K562 (cell line): ENCODE measurements around the gene SCAMP1. TPM values are rescaled to one million over a fixed set of nuclear protein-coding genes. Genes with fewer than 3 reads are reported as not detected.

Experiments used
- COPS2 ChIP-seq: fragments of 450-650 bp; conservative IDR thresholded peaks from 2 replicates; pipeline ENCODE4 v1.6.1; 2016; ENCODE audit warnings: mild to moderate bottlenecking, moderate library complexity
- DNMT1 ChIP-seq: fragments of 450-650 bp; IDR thresholded peaks from 2 replicates; pipeline ENCODE4 v1.6.1; 2016; ENCODE audit warnings: antibody characterized with exemption, mild to moderate bottlenecking
- FOXK1 ChIP-seq: sonication (generic); formaldehyde crosslinking; IDR thresholded peaks from 2 replicates; pipeline ENCODE4 v1.8.0; 2022; ENCODE audit warnings: missing genetic modification reagents, mild to moderate bottlenecking, borderline replicate concordance
- NFE2 ChIP-seq: IDR thresholded peaks from 2 replicates; pipeline ENCODE4 v1.6.1; 2014; ENCODE audit warnings: antibody characterized with exemption, low read depth
- PTTG1 ChIP-seq: fragments of 450-650 bp; IDR thresholded peaks from 2 replicates; pipeline ENCODE4 v1.6.1; 2016; ENCODE audit warnings: low read depth, mild to moderate bottlenecking, missing genetic modification characterization, missing compliant biosample characterization
- RAD21 ChIP-seq, 2 experiments: fragments of 250-450 bp in 1 of 2; fragments of 450-650 bp in 1 of 2; sonication (Bioruptor Pico) in 1 of 2; formaldehyde crosslinking in 1 of 2; IDR thresholded peaks in 1 of 2; conservative IDR thresholded peaks in 1 of 2; 2 replicates each; pipeline versions ENCODE4 v1.4.0 to v1.8.0; 2020 to 2022; ENCODE audit warnings: mild to moderate bottlenecking in 2 of 2, moderate library complexity in 1 of 2
- RBFOX2 ChIP-seq: fragments of 200-400 bp; formaldehyde crosslinking; IDR thresholded peaks from 2 replicates; pipeline ENCODE4 v1.6.1; 2017; ENCODE audit warnings: low read depth, mild to moderate bottlenecking, low read length, moderate library complexity
- SRSF9 ChIP-seq: fragments of 200-400 bp; formaldehyde crosslinking; IDR thresholded peaks from 2 replicates; pipeline ENCODE4 v1.6.1; 2017; ENCODE audit warnings: low read depth, low read length, borderline replicate concordance
- THRAP3 ChIP-seq: fragments of 450-650 bp; IDR thresholded peaks from 2 replicates; pipeline ENCODE4 v1.6.1; 2016; ENCODE audit warnings: mild to moderate bottlenecking, inconsistent platforms, borderline replicate concordance
- ZBTB1 ChIP-seq: sonication (generic); formaldehyde crosslinking; IDR thresholded peaks from 2 replicates; pipeline ENCODE4 v1.8.1; 2023; ENCODE audit warnings: missing genetic modification reagents, low read depth, mild to moderate bottlenecking, borderline replicate concordance
- ZFX ChIP-seq: sonication (generic); formaldehyde crosslinking; IDR thresholded peaks from 2 replicates; pipeline ENCODE4 v1.8.0; 2022; ENCODE audit warnings: mild to moderate bottlenecking, missing genetic modification reagents, moderate library complexity
- ZNF589 ChIP-seq: fragments of 200-800 bp; sonication (Bioruptor generic); IDR thresholded peaks from 2 replicates; pipeline ENCODE4 v1.6.1; 2016; ENCODE audit warnings: low read depth, missing genetic modification characterization, missing compliant biosample characterization
- polyA plus RNA-seq, 8 experiments: library from polyadenylated mRNA; depleted of rRNA in 4 of 8; stranded (reverse) in 5 of 8; unstranded in 3 of 8; fragments of >200 nt; fragmentation: Nextera tagmentation in 2 of 8; fragmentation: Illumina TruSeq in 1 of 8; extraction: Ambion mirVana in 2 of 8; extraction: Trizol in 1 of 8; gene quantifications; 2 replicates each; pipeline versions ENCODE4 v1.2.1 to v1.2.3, GENCODE V29; 2011 to 2014; ENCODE audit warnings: inconsistent platforms in 1 of 8, missing spikeins in 1 of 8
- total RNA-seq, 7 experiments: library from RNA; depleted of rRNA in 6 of 7; stranded (reverse); fragments of >200 nt in 6 of 7; fragmentation: Illumina TruSeq in 2 of 7; extraction: Trizol in 2 of 7; gene quantifications; 2 replicates each; pipeline versions ENCODE4 v1.2.1 to v1.2.3, GENCODE V29; 2011 to 2021; ENCODE audit warnings: low replicate concordance in 1 of 7
- TF ChIP-seq, protein P1 (sequence below): fragments of 250-450 bp; sonication (Bioruptor Pico); IDR thresholded peaks from 2 replicates; pipeline ENCODE4 v1.6.1; 2021; ENCODE audit warnings: mild to moderate bottlenecking
- TF ChIP-seq, protein P2 (sequence below): sonication (generic); formaldehyde crosslinking; IDR thresholded peaks from 2 replicates; pipeline ENCODE4 v1.8.0; 2023; ENCODE audit warnings: mild to moderate bottlenecking, missing genetic modification reagents
- TF ChIP-seq, protein P3 (sequence below): fragments of 450-650 bp; IDR thresholded peaks from 2 replicates; pipeline ENCODE4 v1.6.1; 2017; ENCODE audit warnings: antibody characterized with exemption, mild to moderate bottlenecking
- TF ChIP-seq, protein P4 (sequence below): sonication (generic); formaldehyde crosslinking; IDR thresholded peaks from 2 replicates; pipeline ENCODE4 v1.9.0; 2022; ENCODE audit warnings: mild to moderate bottlenecking, missing genetic modification reagents
- TF ChIP-seq, protein P5 (sequence below): fragments of 250-450 bp; sonication (Bioruptor Pico); IDR thresholded peaks from 2 replicates; pipeline ENCODE4 v1.4.0; 2020; ENCODE audit warnings: mild to moderate bottlenecking

Gene SCAMP1
- total and polyA plus RNA-seq, 9 of the 15 experiments (the other 6 are each of a cell fraction or from before 2014, with no cell fraction given): 5.4 to 23.9 (median 13.8) TPM

DNA sequence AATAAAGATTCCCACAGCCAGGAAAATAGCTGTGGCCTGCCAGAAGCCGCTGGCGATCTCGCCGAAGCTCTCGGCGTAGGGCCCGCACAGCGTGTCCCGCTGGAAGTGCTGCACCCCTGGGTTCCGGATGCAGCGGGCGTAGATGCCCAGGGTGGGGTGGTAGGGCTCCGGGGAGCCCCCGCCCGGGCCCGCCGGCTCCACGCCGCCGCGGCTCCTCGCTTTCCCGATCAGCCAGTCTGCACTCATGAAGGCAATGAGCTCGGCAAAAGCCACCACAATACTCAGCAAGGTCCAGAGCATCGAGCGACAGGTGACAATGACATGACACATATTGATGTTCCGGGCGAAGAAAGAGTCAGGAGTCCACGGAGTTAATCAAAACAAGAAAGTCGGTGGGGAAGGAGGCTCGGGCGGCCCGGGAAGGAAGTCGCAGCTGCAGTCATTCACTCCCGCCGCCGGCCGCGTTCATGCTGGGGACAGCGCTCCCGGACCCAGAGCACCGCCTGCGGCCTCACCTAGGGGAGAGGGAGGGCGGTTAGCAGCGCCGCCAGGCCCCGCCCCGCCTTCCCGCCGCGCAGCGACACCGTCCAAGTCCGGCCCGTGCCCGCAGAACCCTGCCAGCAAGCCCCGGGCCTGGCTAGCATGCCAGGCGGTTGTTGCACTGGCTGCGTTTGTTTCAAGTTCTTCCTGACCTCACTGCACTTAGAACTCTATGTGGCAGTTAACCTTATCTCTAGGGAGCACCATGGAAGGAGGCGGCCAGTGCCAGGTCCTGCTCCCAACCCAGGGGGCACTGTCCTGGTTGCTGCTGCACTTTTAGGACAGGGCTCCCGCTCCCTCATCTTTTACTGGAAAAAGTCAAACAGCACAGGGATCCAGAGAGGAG, 149.7 kb downstream of the SCAMP1 start (continued):
- TF ChIP-seq, protein P1, sequence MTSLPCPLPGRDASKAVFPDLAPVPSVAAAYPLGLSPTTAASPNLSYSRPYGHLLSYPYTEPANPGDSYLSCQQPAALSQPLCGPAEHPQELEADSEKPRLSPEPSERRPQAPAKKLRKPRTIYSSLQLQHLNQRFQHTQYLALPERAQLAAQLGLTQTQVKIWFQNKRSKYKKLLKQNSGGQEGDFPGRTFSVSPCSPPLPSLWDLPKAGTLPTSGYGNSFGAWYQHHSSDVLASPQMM (CRISPR knock-in tag): no peak
- no peak for TF ChIP-seq FOXK1 (CRISPR knock-in tag)
- TF ChIP-seq, protein P2, sequence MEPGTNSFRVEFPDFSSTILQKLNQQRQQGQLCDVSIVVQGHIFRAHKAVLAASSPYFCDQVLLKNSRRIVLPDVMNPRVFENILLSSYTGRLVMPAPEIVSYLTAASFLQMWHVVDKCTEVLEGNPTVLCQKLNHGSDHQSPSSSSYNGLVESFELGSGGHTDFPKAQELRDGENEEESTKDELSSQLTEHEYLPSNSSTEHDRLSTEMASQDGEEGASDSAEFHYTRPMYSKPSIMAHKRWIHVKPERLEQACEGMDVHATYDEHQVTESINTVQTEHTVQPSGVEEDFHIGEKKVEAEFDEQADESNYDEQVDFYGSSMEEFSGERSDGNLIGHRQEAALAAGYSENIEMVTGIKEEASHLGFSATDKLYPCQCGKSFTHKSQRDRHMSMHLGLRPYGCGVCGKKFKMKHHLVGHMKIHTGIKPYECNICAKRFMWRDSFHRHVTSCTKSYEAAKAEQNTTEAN (CRISPR knock-in tag): no peak
- no peak for TF ChIP-seq ZNF589 (CRISPR knock-in tag)
- peak; percentile 78 for TF ChIP-seq RBFOX2
- TF ChIP-seq, protein P3, sequence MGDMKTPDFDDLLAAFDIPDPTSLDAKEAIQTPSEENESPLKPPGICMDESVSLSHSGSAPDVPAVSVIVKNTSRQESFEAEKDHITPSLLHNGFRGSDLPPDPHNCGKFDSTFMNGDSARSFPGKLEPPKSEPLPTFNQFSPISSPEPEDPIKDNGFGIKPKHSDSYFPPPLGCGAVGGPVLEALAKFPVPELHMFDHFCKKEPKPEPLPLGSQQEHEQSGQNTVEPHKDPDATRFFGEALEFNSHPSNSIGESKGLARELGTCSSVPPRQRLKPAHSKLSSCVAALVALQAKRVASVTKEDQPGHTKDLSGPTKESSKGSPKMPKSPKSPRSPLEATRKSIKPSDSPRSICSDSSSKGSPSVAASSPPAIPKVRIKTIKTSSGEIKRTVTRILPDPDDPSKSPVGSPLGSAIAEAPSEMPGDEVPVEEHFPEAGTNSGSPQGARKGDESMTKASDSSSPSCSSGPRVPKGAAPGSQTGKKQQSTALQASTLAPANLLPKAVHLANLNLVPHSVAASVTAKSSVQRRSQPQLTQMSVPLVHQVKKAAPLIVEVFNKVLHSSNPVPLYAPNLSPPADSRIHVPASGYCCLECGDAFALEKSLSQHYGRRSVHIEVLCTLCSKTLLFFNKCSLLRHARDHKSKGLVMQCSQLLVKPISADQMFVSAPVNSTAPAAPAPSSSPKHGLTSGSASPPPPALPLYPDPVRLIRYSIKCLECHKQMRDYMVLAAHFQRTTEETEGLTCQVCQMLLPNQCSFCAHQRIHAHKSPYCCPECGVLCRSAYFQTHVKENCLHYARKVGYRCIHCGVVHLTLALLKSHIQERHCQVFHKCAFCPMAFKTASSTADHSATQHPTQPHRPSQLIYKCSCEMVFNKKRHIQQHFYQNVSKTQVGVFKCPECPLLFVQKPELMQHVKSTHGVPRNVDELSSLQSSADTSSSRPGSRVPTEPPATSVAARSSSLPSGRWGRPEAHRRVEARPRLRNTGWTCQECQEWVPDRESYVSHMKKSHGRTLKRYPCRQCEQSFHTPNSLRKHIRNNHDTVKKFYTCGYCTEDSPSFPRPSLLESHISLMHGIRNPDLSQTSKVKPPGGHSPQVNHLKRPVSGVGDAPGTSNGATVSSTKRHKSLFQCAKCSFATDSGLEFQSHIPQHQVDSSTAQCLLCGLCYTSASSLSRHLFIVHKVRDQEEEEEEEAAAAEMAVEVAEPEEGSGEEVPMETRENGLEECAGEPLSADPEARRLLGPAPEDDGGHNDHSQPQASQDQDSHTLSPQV: peak; percentile 82
- TF ChIP-seq, protein P4, sequence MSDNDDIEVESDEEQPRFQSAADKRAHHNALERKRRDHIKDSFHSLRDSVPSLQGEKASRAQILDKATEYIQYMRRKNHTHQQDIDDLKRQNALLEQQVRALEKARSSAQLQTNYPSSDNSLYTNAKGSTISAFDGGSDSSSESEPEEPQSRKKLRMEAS (CRISPR knock-in tag): peak; percentile 48; the same call in 1 of the 2 replicates
- TF ChIP-seq NFE2: peak; percentile 54; the same call in 1 of the 2 replicates
- TF ChIP-seq COPS2: no peak
- TF ChIP-seq SRSF9: no peak
- no peak for TF ChIP-seq PTTG1
- TF ChIP-seq ZBTB1: no peak; the same call in 1 of the 2 replicates
- TF ChIP-seq THRAP3: no peak
- TF ChIP-seq RAD21 (CRISPR knock-in tag; conservative IDR thresholded peaks at IDR 0.05 in 1 of 2, IDR thresholded peaks at IDR 0.05 in 1 of 2): 0 out of 4 replicates have a peak, but pooled peaks of 1 of the 2 experiments have one; percentile 2
- no peak for TF ChIP-seq DNMT1
- peak; percentile 80 for TF ChIP-seq ZFX (CRISPR knock-in tag)
- TF ChIP-seq, protein P5, sequence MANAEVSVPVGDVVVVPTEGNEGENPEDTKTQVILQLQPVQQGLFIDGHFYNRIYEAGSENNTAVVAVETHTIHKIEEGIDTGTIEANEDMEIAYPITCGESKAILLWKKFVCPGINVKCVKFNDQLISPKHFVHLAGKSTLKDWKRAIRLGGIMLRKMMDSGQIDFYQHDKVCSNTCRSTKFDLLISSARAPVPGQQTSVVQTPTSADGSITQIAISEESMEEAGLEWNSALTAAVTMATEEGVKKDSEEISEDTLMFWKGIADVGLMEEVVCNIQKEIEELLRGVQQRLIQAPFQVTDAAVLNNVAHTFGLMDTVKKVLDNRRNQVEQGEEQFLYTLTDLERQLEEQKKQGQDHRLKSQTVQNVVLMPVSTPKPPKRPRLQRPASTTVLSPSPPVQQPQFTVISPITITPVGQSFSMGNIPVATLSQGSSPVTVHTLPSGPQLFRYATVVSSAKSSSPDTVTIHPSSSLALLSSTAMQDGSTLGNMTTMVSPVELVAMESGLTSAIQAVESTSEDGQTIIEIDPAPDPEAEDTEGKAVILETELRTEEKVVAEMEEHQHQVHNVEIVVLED: no peak
